Kidney capillary endothelial cell (primary cell): ENCODE data around the gene POU3F3.

Experiments
- DNase-seq: peaks from one replicate; pipeline ENCODE4 v3.0.0-alpha.2; 2018; ENCODE audit warnings: low spot score

The POU3F3 gene

DNA sequence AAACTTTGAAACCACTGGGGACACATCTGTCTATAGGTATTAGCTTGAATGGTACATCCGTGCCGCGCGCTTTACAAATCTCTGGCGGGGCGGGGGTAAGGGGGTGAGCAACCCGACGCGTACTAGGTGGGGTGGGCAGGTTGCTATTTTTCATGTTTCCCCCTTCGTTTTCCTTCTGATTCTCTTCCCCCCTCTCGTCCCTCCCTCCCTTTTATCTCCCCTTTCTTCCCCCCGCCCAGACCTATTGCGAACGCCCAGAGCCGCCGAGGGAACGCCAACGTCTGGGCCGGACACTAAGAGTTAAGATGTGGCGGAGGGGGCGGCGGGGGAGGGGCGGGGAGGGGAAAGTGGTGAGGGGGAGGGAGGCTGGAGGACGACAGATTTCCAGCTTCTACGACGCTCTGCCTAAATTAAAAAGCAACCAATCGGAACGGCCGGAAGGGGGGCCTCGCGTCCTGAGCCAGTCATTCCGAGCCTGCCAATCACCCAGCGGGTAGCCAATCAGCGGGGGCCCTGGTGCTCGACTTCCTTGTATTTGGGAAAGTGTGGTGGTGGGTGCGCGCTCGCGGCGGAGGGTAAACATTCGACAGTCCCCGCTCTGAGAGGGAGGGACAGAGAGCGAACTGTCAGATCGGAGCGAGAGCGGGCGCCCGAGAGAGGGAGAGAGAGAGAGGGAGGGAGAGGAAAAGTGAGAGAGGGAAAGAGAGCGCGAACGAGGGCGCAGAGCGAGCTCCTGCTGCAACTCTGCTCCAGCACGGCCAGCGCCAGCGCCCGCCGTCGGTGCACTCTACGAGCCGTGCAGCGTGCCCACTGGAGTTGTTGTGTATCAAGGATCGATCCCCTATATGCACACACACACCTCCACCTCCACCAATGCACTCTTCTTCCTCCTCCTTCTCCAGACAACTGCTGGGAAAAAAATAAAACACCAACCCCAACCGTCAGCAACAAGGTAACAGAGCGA lies at the start of gene POU3F3:
Gene POU3F3 (plus strand): TSS at position 582 of the 964 bp plus-strand sequence. CDS start 1,396 bp downstream, outside the sequence.
- DNase-seq = no peak

DNA sequence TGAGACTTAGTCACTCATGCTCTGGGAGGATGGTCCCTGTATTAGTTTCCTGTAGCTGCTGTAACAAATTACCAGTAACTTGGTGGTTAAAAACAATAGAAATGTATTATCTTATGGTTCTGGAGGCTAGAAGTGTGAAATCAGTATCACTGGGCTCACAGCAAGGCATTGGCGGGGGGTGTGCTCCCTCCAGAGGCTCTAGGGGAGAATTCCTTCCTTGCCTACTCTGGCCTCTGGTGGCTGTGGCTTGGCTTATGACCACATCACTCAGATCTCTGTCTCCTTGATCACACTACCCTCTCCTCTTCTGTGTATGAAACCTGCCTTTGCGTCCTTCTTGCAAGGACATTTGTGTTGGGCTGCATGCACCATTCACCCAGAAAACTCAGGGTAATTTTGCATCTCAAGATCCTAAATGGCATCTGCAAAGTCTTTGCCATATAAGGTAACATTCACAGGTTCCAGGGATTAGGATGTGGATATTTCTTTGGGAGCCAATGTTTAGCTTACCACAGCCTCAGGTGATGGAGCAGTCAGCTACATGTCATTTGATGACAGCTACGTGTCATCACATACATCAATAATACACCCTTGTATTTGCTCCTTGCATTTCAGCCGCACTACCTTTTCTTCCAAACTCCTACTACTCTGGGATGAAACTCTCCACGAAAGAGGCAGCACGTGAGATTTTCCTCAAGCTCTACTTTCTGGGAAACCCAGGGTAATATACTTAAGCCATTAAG lies 49.6 kb upstream of the POU3F3 start:
- no peak for DNase-seq

DNA sequence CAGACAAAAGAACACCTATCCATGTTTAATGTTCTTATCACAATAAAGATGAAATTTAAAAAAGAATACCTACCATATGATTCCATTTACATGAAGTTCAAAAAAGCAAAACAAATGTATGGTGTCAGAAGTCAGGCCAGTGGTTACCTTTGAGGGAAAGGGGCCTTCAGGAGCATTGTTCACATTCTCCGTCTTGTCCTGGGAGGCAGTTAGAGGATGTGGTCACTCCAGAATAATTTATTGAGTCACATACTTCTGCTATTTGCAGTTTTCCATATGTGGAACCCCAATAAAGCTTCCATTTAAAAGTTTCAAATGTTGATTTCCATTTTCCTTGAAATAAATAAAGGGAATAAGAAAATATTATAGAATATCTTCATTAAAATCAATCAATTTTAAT lies 41.6 kb upstream of the POU3F3 start:
- DNase-seq = no peak

DNA sequence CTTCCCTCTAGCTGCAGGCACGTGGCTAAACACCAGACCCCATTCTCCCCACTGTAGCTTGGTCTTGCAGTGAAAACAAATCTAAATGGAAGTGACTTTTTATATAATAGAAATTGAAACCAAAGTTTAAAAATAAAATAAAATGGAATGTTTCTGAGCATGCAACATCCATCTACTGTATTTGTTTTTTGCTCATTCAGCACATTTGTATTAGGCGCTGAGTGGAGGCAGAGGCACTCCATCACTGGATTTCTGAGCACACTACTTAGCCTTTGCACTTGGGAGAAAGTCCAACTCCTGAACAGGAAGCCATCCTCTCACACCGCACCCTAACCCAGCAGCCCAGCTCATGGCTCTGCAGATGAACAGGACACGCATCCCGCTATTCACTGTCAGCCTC lies 37.8 kb upstream of the POU3F3 start:
- no peak for DNase-seq

DNA sequence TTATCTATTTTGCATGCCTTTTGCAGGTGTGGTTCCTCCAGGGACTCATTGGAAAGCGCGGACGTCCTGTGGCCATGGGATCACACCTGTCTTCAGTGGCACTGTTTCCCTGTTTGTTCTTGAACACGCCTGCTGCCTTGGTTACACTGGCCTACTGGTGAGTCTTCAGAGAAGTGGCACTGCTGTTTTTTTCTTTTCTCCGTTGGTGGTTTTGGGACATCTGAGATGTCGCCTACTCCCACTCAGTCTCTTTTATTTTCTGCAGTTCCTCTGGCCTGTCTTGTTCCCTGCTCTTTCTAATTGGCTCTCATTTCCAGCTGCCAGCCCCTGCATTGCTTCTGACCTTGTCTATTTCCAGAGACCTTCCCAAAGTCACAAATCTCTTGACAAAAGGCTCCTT lies 35.7 kb upstream of the POU3F3 start:
- no peak for DNase-seq

DNA sequence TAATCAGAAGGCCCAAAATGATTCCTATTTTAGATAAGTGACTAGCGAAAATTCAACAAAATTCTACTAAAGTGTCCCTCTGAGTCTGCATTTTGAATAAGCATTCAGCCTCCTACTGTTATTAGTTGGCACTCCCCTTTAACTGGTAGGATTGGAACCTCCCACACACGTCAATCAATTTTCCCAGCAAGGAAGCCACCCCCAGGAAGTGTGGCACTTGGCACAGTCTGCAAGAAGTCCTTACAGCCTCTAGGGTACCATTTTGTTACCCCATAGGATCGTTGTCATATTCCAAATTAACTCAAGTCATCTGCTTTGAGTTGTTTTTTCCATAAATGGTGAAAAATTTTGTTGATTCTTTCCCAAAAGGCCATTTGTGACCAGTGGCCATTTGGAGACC lies 33.8 kb upstream of the POU3F3 start:
- no peak for DNase-seq

DNA sequence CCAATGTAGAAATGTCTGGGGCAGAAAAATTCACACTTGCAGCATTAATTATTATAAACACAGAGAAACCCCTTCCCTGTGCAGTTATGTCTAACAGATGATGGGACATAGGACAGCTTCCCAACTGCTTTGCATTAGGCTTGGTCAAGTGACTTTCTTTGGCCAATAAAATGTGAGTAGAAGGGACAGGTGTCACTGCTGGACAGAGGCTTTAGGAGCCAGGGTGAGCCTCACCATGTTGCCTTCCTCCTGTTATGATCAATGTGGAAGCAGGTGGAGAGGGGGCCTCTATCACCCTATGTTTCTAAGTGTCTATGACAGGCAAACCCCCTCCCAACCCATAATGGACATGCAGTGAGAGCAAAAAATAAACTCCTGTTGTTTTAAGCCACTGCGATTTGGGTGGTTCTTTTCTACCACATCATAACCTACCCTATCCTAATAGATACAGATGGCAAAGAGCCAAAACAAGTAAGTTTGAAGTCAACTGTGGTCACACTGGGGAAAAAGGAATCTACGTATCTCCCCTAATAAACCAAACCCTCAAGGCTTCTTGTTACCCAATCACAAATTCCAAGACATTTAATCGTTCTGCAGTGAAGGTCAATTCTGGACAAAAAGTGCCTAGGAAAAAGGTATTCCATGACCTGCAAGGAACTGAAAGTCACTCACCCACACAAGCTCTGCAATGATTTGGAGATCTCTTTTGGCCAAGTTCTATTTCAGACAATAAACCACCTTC lies 28.6 kb upstream of the POU3F3 start:
- DNase-seq = no peak

DNA sequence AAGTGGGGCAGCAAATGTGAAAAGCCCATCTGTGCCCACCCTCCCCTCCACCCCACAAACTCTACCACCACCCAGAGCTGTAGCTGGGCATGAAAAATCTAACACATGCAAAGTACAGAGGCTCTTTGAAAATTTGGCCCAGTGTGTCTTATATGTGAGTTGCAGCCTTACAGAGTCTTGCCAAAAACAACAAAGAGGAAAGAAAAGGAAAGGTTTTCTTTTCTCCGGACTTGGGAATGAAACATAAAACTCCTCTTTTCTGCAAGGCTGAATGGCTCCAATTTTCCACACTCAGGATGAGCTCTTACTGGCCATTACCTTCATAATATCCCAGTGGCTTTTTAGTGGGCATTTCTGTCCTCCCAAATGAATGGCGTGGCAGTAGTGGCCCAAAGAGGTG lies 27.9 kb upstream of the POU3F3 start:
- DNase-seq = no peak

DNA sequence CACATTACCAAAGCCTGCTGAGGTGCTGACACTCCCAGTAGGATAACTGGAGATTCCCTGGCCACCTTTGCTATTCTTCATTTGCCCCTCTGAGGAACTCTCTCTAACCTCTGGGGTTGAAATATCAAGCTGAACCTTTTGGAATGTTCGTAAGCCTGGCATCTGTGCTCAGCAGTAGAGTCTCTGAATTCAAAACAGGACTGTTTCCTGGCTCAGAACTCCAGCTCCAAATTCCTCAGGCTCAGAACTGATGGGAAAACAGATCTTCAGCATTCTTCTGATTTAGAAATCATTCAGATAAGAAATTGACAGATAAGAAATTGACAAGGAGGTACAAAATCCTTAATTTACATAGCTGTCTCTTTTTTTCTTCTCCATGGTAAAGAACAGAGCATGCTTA lies 22.2 kb upstream of the POU3F3 start:
- no peak for DNase-seq

DNA sequence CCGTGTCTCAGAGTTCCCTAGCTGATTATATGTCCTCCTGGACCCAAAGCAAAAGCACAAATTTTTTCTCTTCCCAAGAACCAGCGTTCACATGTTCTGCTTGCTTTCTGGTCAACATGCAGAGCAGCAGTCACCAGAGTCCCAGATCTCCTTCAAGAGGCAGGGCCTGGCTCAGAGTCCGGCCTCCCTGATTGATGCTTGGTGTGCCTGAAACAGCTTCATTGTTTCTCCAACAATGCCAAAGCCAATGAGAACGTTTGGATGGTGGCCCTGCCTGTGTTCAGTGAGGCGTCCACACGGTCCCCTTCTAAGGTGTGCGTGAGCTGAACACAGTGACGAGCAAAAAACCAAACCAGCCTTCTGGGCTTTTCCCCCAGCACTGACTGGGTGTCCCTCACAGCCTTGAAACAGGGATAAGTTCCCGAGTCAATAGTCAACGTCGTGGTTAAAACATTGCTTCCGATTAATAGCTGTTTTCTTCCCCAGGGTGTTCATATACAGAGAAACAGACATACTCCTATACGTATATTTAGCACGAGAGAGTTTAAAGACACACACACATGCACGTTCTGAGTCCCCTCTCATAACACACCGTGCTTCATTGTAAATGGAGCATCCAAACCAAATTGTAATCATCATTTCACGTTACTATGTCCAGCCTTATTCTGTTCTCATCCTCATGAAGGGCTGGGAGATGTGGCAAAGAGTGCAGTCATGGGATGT lies 19.3 kb upstream of the POU3F3 start:
- DNase-seq = no peak

DNA sequence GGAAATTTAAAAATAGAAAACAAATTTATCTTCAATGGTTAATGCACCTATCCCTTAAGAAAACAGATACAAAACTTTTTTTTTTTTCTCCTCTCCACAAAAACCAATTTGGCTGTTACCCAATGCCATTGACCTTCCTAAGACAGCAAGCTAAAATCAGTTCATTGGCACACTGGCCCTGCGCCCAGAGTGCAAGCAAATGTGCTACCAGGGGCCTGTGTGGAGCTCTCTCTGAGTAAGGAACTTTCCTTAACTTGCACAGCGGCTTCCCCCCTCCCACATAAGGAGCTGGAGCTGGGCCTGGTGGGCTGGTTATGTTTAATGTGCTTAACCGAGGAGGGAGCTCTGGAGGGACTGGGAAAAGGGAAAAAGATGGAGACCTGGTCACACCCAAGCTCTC lies 17.6 kb upstream of the POU3F3 start:
- DNase-seq = no peak

DNA sequence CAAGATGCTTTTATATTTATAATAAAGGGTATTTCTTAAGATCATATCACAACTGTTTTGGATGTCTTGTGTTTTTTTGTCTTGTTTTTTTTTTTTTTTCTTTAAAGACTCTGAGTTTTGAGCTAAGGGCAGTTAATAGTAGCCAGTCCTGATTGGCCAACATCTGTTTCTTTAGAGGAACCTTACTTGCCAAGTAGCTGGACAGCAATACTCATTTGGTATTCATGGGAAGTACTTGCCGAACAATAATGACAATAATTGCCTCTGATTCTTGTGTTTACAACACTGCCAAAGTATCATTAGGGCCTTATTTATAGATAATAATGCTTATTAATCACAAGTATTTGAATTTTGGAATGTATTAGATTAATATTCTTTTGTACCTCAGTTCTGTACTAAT lies 17.1 kb upstream of the POU3F3 start:
- no peak for DNase-seq

DNA sequence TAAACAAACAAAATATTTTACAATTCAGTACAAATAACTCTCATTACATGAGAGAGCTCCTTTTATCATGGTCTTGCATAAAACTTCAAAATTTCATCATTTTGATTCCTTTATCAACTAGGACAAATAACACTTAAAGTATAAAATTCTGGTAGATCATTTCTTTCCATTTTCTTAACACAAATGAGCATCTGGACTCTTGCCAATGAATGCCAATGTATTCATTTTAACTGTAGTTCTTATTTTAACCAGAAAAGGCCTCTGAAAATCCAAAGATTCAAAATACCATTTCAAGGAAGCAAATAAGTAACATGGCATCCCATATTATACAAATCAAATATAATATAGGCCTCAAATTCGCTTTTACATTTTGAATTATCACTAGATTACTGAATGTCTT lies 13.8 kb upstream of the POU3F3 start:
- DNase-seq = no peak

DNA sequence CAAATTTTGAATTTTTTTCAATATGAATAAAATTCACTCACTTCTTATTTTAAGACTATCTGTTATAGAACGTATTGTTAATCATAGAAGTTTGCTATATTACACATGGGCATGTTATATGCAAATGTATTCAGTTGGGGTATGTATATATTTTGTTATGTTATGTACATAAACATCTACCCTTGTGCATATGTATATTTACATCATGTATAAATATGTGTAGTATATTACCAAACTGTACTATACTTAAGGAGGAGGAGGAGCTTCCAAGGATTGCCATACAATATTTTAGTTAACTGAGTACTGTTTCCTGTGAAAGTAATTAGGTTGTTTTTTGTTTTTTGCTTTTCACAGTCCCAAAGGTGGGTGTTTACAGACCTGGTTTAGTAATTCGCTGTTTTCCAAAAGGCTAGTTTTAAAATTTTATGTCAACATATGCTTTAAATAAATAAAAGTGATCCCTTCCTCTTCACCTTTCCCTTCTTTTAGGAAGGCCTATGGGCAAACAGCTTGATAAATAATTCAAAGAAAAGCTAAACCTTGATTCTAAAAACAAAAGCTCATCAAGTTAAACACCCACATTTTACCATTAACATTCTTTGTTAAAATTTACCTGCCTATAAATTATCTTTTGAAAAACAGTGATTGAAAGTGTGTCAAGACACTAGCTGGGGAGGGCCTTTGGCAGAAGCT lies 12.9 kb upstream of the POU3F3 start:
- no peak for DNase-seq

DNA sequence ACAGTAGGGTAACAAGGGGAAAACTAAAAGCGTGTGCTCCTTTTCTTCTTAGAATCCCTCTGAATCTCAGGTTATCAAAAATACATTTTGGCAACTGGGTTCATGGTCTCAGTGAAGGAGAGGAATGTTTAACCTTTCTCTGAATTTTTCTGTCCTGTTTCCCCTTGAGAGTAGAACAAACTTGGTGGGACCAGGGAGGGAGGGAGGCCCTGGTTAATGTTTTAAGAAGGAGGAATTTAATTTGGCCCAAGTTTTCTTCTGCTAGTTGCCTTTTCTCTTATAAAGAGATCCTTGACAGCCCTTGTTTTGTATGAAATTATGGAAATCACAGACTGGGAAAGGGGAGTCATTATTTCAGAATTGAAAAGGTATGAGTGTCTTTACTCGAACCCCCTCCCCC lies 12.2 kb upstream of the POU3F3 start:
- no peak for DNase-seq

DNA sequence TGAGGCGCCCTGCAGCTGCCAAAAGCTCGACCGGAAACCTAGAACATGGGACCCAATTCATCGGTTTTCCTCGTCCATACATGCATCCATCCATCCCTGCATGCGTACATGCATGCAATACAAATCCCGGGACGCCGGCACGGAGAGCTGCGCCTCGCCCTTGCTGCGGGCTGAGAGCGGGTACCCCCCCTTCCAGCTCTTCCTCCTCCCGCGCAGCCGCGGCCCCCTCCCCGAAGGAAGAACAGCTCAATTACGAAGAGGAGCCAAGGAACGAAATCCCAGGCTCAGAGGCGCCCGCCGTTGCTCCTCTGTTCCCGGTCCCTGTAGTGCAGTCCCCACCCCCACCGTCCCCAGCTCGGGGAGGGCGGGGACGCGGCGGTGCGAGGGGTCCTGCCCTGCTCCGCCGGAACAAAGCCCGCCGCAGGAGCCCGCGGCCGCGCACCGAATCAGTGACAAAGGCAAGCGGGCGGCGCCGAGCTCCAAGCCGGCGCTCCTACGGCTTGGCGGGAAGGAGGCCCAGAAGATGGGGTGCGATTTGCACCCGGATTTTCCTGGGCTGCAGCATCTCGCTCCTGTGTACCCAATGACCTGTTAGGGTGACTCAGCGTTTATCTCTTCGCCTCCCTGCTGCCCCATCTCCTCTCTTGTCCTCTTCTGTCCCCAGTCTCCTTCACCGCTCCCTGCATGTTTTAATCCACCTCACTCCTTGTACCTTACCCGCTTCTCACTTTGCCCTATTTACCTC lies 8.9 kb upstream of the POU3F3 start:
- DNase-seq = no peak

DNA sequence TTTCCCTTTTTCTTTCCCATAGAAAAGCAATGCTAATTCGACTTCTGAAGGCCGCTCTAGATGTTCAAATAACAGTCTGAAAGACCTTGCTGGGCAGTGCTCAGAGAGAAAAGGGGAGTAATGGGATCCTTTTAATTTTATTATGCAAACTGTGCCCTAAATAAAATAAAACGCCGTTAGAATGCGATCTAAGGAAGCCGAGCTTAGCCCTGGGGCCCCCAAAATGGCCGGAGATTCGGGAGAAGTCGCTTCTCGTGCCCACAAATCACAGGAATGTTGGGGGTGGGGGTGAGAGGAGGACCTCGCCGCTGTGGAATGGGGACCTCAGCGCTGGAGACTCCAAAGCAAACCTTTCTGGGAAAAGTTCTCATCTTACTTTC lies 8.4 kb upstream of the POU3F3 start:
- DNase-seq = no peak

DNA sequence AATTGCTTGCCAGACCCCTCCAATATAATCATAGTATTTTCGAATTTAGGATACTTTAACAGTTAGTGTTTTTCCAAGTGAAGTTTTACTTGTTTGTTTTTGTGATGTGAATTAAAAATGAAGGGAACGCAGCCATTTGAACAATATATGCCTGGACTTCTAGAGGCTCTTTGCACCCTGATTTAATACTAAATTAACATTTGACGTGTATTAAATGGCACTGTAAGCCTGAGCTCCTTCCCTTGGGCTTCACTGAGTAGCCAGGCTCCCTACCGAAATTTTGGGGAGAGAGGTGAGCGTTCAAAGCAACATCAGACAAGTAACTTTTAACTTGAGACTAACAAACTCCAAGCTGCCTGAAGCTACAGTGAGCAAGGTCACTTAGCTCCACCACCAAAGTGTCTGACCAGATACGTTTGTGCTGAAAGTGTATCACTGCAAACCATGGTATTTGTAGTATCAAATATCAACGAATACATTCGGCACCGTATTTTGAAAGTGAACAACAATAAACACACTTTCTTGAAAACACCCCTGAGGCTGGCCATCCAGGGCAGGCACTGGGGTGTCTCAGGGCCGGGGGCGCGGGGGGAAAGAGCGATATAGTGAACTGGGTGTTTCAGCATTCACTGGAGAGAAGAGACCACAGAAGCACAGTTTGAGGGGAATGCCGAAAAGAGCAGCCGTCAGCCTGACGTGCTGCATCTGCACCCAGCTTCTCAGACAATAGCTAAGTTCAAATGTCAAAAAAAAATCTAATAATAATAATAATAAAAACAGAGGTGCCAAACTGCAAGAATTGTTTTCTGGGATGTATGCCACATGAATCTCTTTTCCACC lies 7.7 kb upstream of the POU3F3 start:
- no peak for DNase-seq

DNA sequence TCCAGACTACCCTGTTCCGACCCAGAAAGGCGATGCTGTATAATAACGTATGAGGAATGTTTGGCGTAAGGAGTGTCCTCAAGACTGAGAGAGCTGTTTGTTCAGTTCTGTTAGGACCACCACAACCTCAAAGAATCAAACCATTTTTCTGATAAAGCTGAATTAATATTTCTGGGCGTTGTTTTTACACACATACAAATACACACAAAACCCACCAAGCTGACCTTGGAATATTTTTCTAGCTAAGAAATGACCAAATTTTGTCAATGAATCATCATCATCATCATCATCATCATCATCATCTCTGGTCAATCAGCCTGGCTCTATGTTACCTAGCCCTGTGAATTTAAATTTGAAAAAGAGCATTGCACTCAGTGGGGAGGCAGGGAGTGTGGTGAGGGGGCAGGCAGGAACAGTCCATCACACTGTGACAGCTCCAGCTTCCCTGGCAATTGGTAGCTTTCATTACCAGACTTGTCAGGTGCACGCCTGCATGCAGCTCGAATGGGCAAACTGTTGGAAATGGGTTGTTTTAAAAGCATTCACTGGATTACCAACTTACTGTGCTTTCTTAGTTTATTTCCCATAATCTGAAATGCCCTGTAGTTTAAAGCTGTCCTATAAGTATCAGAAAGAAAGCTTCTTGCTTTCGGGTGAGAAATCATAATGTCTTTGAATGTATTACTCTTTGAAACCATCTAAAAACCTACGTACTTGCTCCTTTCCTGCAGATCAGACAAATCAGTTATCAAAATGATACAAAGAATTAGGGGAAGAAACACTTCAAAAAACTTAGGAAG lies 6.9 kb upstream of the POU3F3 start:
- no peak for DNase-seq
